Subcutaneous abdominal adipose tissue (tissue), 5 donors: ENCODE results near the gene PIH1D1.
A peak's percentile ranks its signal among the peaks of the same experiment; 100 is the strongest.

Experiments used
- H3K27ac ChIP-seq: one replicate; pipeline ENCODE4 v1.7.0; 2013; ENCODE audit warnings: low read depth, mild to moderate bottlenecking, inconsistent platforms, low read length, moderate library complexity
- H3K27me3 ChIP-seq, 5 donors: one replicate each; pipeline ENCODE4 v1.7.0; 2013; ENCODE audit warnings: low read length in 5 of 5, inconsistent platforms in 1 of 5; ENCODE audit not compliant: control insufficient read depth in 5 of 5, insufficient read depth in 4 of 5
- H3K36me3 ChIP-seq, 5 donors: one replicate each; pipeline ENCODE4 v1.7.0; 2013; ENCODE audit warnings: low read length in 5 of 5; ENCODE audit not compliant: control insufficient read depth in 5 of 5, insufficient read depth in 5 of 5
- H3K4me1 ChIP-seq, 5 donors: one replicate each; pipeline ENCODE4 v1.7.0; 2013; ENCODE audit warnings: low read length in 5 of 5, mild to moderate bottlenecking in 3 of 5, moderate library complexity in 1 of 5; ENCODE audit not compliant: control insufficient read depth in 5 of 5, insufficient read depth in 5 of 5
- H3K4me3 ChIP-seq, 5 donors: one replicate each; pipeline ENCODE4 v1.7.0; 2013; ENCODE audit warnings: low read length in 5 of 5, low read depth in 1 of 5
- H3K9ac ChIP-seq, 5 donors: one replicate each; pipeline ENCODE4 v1.7.0; 2013; ENCODE audit warnings: low read length in 5 of 5, mild to moderate bottlenecking in 4 of 5, moderate library complexity in 3 of 5
- H3K9me3 ChIP-seq, 5 donors: one replicate each; pipeline ENCODE4 v1.7.0; 2013; ENCODE audit warnings: low read length in 5 of 5; ENCODE audit not compliant: control insufficient read depth in 5 of 5
- donor health status: healthy.
- donor health status: healthy.
- donor health status: healthy.
- donor health status: healthy.
- donor health status: healthy.

The PIH1D1 gene

DNA sequence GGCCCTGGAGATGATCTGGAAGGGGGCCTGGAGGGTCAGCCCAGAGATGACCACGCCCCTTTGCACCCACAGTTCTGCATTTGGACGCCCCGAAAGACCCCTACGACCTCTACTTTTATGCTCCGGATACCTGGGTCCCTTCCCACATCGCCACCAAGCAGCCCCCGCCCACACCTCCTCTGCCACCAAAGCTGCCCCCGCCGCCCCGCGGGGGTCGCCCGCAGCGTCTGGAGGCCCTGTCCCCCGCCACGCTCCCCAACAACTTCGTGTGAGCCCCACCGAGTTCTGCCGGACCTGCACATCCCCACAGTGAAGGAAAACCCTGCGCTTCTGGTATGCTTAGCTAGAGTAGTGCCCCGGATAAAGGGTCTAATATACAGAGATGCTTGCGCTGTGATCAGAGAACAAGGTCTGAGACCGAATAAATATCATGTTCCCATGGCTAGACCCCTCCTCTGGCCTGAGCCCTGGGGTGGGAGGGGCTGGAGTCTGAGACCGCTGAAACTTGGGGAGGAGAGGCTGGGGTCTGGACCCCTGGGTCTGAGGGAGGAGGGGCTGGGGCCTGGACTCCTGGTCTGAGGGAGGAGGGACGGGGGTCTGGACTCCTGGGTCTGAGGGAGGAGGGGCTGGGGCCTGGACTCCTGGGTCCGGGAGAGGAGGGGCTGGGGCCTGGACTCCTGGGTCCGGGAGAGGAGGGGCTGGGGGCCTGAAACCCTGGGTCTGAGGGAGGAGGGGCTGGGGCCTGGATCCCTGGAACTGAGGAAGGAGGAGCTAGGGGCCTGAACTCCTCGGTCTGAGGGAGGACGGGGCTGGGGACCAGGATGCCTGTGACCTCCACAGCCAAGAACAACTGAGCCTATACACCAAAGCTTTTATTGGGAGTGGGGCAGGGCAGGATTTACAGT lies 22.8 kb downstream of the PIH1D1 start:
- no peak overlapping the region for H3K27ac ChIP-seq
- no peak overlapping the region for H3K9ac ChIP-seq
- H3K36me3 ChIP-seq = peaks cover 0 to 4% (median 0%) of the 10 kb centered on the region in 5 donors
- no peaks in the 10 kb centered on the region for H3K9me3 ChIP-seq
- H3K27me3 ChIP-seq = peaks cover 44 to 77% (median 76%) of the 10 kb centered on the region in 5 donors
- peaks cover 0 to 13% (median 8%) of the 10 kb centered on the region in 5 donors for H3K4me1 ChIP-seq
- no peak overlapping the region for H3K4me3 ChIP-seq

GRCh38 chr19:49427855-49428546 lies 23.6 kb downstream of the PIH1D1 start:
- Histone ChIP-seq H3K9ac (no peak overlapping the region), H3K27me3 (peaks cover 51 to 79% (median 77%) of the 10 kb centered on the region in 5 donors), H3K4me3 (no peak overlapping the region), H3K27ac (no peak overlapping the region), H3K9me3 (no peaks in the 10 kb centered on the region), H3K36me3 (peaks cover 0 to 4% (median 0%) of the 10 kb centered on the region in 5 donors), H3K4me1 (peaks cover 0 to 19% (median 10%) of the 10 kb centered on the region in 5 donors)

DNA sequence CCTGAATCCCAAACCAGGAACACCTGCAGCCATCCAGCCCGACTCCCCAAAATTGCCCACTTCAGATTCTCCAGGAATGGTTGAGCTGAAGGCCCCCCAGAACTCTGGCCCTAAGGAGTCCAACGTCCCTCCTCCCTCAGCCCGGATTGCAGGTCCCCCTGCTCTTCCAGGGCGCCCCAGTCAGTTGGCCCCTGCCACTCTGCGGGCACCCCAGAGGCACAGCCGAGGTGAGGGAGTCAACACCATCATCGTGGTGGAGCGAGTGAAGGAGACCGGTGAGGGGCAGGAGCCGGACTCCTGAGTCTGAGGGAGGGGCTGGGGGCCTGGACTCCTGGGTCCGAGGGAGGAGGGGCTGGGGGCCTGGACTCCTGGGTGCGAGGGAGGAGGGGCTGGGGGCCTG lies 24.3 kb downstream of the PIH1D1 start:
- no peak overlapping the region for H3K4me3 ChIP-seq
- peaks cover 0 to 4% (median 0%) of the 10 kb centered on the region in 5 donors for H3K36me3 ChIP-seq
- H3K9me3 ChIP-seq = no peaks in the 10 kb centered on the region
- H3K27ac ChIP-seq = no peak overlapping the region
- peaks cover 56 to 82% (median 77%) of the 10 kb centered on the region in 5 donors for H3K27me3 ChIP-seq
- H3K9ac ChIP-seq = no peak overlapping the region
- H3K4me1 ChIP-seq = peaks cover 0 to 25% (median 16%) of the 10 kb centered on the region in 5 donors

GRCh38 chr19:49425922-49426592 lies 25.6 kb downstream of the PIH1D1 start:
- peaks cover 0 to 32% (median 24%) of the 10 kb centered on the region in 5 donors for H3K4me1 ChIP-seq
- no peak overlapping the region for H3K4me3 ChIP-seq
- peaks cover 0 to 4% (median 0%) of the 10 kb centered on the region in 5 donors for H3K36me3 ChIP-seq
- H3K9ac ChIP-seq = no peak overlapping the region
- H3K27ac ChIP-seq = no peak overlapping the region
- H3K27me3 ChIP-seq = peaks cover 59 to 84% (median 79%) of the 10 kb centered on the region in 5 donors
- no peaks in the 10 kb centered on the region for H3K9me3 ChIP-seq

- Histone ChIP-seq H3K4me1 (peaks cover 0 to 39% (median 30%) of the 10 kb centered on the region in 5 donors), H3K27me3 (peaks cover 59 to 83% (median 80%) of the 10 kb centered on the region in 5 donors), H3K9ac (no peak within 1 kb of the TSS), H3K9me3 (no peaks in the 10 kb centered on the region), H3K36me3 (no peaks in the 10 kb centered on the region), H3K4me3 (no peak within 1 kb of the TSS), H3K27ac (no peak within 1 kb of the TSS)
Measured at GRCh38 chr19:49425178-49425577, 26.4 kb downstream of the PIH1D1 start, which contains the start of gene GFY. Gene GFY, plus strand, starts transcription at chr19:49425388. Its CDS starts 1,043 bp downstream, at chr19:49426431.

- Histone ChIP-seq H3K27ac (no peak overlapping the region), H3K9ac (no peak overlapping the region), H3K4me3 (no peak overlapping the region), H3K4me1 (peaks cover 0 to 39% (median 30%) of the 10 kb centered on the region in 5 donors), H3K9me3 (no peaks in the 10 kb centered on the region), H3K27me3 (peaks cover 56 to 84% (median 77%) of the 10 kb centered on the region in 5 donors), H3K36me3 (no peaks in the 10 kb centered on the region)
Measured at GRCh38 chr19:49423985-49424303, 27.7 kb downstream of the PIH1D1 start.

GRCh38 chr19:49423071-49423984 lies 28.3 kb downstream of the PIH1D1 start, which contains the start of gene PTH2:
Gene PTH2, minus strand, starts transcription at chr19:49423441. Its CDS starts 102 bp downstream, at chr19:49423339.
- Histone ChIP-seq H3K27me3 (peaks cover 53 to 84% (median 76%) of the 10 kb centered on the region in 5 donors), H3K4me3 (peak within 1 kb of the TSS in 4 of 5 donors; percentile 22 to 54 (median 40)), H3K9me3 (no peaks in the 10 kb centered on the region), H3K27ac (no peak within 1 kb of the TSS), H3K4me1 (peaks cover 0 to 37% (median 27%) of the 10 kb centered on the region in 5 donors), H3K9ac (peak within 1 kb of the TSS in 1 of 5 donors; percentile 16), H3K36me3 (no peaks in the 10 kb centered on the region)

- no peak overlapping the region for H3K27ac ChIP-seq
- H3K9ac ChIP-seq = peak overlapping the region in 1 of 5 donors; percentile 16
- H3K4me1 ChIP-seq = peaks cover 0 to 30% (median 26%) of the 10 kb centered on the region in 5 donors
- H3K4me3 ChIP-seq = peak overlapping the region in 4 of 5 donors; percentile 22 to 54 (median 40)
- no peaks in the 10 kb centered on the region for H3K9me3 ChIP-seq
- no peaks in the 10 kb centered on the region for H3K36me3 ChIP-seq
- peaks cover 47 to 84% (median 71%) of the 10 kb centered on the region in 5 donors for H3K27me3 ChIP-seq
Measured at GRCh38 chr19:49422407-49423070, 29.1 kb downstream of the PIH1D1 start.
